Stimulated activated CD8-positive, alpha-beta memory T cell treated with anti-CD3 and anti-CD28 coated beads, Interleukin-7, amount 100 ng/mL, for 1 hour (primary cell): ENCODE measurements around the gene FXYD2.
"Not testable (repeated sequence)": the region's sequence is repeated elsewhere in the genome, so short reads cannot be mapped to it uniquely, and the experiment has no call there.

ENCODE experiments used
- DNase-seq, 2 donors: peaks; one replicate each; pipeline ENCODE4 v3.0.0-alpha.2; 2020; ENCODE audit warnings: low read depth in 2 of 2

FXYD2 gene

DNA sequence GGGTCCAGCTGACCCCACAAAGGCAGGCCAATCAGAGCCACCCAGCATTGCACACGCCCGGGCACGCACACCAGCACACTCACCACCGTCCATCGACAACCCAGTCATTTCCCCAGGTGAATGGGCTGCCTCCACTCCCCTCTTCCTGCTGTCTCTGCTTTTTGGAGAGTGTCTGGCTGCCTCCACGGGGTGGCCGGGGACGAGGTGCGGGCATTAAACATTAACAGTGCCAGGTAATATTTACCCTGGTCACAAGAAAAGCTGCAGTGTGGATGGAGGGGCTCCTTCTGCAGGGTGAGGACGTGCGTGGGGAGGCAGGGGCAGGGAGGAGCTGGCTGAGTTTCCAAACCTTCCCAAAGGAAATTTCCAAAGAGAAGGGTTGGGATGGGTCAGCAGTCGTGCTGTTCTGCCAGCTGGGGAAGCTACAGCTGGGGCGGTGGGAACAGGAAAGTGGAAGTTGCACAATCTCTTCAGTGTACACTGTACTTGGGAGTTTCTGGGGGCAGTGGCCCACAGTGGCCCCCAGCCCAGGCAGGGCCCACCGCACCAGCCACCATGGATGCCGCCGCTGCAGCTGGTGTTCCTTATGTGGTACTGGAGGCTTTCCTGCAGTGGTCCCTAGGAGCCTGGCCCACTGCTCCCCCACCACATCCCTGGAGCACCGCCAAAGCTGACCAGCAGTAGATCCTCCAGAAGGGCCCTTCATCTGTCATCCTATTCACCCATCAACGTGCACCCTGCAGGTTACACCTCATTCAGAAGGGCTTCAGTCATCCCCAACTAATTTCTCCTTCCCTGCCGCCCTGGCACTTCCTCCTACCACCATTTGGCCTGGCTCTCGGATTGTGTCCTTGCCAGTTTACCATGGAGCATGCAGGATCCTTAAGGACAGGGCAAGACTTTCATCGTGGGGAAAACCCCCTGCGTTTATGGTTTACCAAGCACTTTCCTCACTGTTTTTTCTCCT, at the start of gene FXYD2:
Gene FXYD2 (minus strand): TSS at position 174 of the 967 bp plus-strand sequence. CDS start 66 bp downstream, at position 108.
- no peak for DNase-seq

DNA sequence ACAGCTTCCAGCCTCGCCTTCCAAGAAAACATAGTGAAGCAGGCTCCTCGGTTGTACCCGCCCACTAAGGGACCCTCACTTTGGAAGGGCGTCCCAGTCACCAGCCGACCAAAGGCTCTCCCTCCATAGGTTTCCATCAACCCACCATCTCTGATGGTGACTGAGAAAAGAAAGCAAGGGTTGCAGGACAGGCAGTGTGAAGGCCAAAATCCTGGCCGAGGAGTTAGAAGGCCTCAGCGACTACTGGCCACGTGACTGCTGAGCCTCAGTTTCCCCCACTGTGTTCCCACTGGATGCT, 49.2 kb upstream of the FXYD2 start:
- DNase-seq = no peak

DNA sequence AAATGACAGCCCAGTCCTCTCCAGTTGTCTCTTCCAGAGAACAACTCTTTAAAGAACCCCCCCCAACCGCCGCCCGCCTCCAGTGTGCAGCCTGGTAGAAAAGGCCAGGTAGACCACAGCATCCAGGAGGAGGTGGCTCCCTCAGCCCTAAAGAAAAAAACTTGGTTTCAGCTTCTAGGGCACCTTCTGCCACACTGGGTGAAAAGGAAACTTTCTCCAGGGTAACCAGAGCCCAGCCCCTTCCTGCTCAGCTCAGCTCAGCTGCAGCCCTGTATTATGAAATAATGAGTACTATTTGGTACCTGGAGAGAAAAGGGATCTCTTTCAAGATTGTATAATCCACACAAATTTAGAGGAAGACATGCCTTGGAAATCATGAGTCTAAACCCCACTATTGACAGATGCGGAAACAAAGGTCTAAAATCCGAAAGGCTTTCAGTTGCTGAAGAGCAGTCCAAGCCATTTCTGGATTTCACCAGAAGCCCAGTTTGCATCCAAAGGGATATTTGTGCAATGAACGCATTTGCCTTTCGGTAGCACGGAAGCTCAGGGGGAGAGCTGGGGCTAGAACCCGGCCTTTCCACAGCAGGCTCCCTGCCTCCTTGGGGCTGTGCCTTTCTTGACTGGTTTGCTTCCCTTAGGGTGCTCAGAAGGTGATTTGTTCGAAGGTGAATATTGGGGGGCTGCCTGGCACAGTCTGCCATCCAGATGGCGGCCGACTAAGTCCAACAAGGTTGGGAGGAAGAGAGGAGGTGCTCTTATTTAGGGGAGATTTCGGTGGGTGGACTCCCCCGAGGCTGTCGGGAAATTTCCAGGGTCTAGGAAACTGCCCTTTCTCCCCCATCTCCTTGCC, 48.7 kb upstream of the FXYD2 start:
- no peak for DNase-seq

DNA sequence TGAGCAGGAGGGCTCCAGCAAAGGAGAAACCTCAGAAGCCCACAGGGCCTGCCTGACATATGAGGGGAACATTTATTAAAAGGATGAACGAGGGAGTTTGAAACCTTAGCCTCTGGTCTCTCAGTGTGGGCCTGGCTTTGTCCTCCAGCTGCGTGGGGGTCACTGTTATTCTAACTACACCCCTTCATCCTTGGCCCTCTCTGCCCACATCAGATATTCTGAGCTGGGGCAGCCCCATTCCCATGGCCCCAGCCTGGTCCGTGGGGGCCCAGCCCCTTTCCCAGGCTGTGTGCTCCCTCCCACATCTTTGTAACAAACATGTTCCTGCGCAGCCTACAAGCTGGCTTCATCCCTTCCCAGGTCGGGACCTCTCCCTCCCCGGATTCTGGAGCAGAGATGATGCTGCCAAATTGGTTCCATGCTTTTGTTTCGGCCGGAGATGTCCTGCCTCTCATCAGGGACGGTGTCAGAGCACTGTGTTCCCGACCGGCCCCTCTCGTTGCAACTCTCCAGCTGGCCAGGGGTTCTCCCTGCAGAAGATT, 47.9 kb upstream of the FXYD2 start:
- DNase-seq = no peak

DNA sequence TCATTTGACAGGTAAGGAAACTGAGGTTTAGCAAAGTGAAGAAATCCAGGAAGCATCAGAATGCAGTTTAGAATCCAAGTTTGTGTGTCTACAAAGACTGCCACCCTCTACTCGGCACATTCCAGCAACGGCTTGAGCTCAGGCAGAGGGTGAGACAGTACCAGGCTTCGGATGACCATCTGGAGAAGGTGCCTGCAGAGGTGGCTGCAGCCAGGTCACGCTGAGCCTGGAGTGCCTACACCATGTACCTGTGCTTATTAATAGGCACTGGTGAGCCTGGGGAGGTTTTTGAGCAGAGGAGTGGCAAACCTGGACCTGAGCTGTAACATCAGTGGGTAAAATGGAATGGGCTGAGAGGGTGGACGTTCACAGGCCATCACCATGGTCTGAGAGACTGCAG, 47.2 kb upstream of the FXYD2 start:
- no peak for DNase-seq

DNA sequence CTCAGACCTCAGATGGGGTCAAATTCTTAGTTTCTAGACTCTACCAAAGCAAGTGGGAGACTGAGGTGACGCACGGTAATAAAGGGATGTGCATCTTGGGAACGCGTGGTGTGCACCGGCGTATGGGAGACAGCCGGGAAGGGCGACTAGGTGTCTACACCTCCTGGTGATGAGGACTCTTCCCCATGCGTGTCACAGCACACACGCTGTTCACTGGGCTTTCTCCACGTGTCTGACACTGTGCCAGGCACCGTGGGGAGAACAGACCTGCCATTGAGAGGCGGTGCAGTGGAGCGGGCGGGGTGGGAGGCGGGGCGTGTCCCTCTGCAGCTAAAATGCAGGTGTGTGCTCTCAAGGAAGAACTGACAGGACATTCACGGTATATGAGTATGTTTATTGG, 46.6 kb upstream of the FXYD2 start:
- no peak for DNase-seq

DNA sequence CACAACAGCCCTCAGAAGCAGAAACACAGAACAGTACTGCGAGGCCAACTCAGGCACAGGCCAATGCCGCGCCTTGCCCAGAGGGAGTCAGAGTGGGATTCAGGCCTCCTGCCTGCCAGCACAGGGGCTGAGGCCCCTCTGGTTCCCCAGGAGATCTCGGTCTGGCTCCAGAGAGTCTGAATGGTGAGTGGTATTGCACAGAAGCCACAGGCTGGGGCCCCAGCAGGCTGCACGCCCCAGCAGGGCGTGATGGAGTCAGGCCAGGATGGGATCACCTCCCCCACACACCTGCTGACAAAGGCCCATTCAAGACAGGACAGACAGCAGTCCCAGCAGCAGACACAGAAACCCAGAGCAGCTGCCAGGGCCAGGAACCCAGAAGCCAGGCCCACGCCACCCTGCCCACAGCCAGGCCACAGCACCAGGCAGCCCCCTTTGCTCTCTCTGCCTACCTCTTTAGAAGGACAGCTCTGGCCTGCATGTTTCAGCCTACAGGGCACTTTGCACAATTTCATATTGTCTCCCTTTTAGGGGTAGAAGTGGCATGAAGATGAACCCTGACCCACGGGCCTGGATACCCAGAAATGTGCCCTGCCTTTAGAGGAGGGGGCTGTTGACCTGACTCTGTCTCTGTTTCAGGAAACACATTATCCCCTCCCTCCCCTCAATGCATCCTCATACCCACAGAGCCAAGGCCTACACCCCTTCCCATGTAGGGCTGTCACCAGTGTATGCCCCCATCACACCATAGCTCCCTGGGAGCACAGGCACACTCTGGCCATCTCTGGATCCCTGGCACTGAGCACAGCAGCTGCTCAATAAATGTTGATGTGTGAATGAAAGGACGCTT, 45.8 kb upstream of the FXYD2 start:
- DNase-seq = no peak

- DNase-seq = no peak
These were observed 45.1 kb upstream of the FXYD2 start for GRCh38 chr11:117869604-117870003.

DNA sequence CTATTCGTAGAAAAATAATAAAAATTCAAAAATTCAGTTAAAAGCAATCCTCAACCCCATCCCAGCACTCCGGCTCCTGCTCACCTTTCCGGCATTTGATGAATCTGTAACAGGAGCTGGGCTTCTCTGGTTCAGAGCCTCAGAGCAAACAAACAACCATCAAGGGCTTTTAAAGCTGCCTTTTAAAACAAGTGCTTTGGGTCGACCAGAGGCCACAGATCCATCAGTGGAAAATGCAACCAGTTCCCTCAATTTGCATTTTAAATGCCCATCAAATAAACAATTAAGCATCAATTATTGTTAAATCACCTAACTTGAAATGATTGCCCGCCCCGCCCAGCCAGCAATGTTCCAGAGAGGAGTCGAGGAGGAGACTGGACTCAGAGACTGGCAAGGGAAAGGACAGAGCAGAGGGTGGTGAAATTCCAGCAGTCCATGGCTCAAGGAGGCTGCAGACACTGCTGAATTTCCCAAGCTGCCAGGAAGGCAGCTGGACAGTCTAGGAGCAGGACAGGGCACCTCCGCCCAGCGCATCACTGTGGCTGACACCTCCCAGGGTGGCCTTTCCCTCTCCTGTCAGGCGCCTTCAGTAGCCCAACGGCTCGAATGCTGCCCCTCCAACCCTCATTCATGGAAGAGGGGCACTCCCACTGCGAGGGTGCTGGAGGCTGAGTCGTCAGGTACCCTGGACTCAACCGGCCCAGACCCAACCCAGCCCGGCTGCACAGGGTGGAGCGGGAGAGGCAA, 44.4 kb upstream of the FXYD2 start:
- no peak for DNase-seq

GRCh38 chr11:117868088-117868487, 43.5 kb upstream of the FXYD2 start:
- DNase-seq = no peak

GRCh38 chr11:117866526-117866925, 42.0 kb upstream of the FXYD2 start:
- DNase-seq = no peak

DNA sequence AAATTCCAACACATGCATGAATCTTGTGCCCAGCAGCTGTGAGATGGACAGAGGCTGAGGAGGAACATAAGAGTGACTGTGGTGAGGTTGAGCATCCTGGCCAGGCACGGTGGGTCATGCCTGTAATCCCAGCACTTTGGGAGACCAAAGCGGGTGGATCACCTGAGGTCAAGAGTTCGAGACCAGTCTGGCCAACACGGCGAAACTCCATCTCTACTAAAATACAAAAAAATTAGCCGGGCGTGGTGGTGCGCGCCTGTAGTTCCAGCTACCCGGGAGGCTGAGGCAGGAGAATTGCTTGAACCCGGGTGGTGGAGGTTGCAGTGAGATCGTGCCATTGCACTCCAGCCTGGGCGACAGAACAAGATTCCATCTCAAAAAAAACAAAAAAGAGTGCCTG, 41.0 kb upstream of the FXYD2 start:
- not testable (repeated sequence) for DNase-seq

DNA sequence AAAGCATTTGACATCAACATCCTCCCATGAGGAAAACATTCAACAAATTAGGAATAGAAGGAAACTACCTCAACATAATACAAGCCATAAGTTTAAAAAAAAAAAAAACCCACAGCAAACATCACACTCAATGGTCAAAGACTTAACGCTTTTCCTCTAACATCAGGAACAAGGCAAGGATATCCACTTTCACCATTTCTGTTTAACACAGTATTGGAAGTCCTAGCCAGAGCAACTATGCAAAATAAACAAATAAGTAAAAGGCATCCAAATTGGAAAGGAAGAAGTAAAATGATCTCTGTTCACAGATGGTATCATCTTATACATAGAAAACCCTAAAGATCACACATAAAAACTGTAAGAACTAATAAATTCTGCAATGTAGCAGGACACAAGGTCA, 38.8 kb upstream of the FXYD2 start:
- no peak for DNase-seq

GRCh38 chr11:117862753-117863152, 38.2 kb upstream of the FXYD2 start:
- no peak for DNase-seq

DNA sequence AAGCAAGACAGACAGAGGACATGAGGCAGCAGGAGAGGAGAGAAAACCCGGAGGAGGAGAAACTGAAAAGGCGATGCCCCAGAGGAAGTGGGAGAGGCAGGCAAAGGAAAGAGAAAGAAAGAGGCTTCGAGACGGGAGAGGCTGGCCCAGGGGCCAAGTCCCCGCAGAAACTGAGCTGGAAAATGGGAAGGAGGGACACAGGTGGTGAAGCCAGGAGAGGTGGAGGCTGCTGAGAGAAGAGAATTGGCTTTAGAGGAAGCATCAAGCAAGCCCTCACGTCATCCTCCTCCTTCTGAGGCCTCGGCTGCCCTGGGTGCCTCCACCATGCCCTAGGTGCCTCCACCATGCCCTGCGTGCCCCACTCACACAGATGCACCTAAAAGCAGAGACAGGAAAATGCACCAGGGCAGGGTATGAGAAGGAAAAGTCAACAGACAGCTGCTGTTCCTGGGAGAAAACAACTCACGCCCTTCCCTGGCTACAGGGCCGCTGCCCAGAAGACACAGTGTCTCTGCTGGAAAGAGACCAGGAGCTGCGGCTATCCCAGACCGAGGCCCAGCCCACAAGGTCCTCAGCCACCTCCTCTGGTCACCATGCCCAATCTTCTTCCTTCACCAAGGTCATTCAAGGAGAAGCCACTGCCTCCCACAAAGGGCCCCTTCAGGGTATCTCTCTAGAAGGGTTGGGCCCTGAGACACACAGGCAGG, 37.6 kb upstream of the FXYD2 start:
- DNase-seq = no peak

- DNase-seq = no peak
These were observed 36.8 kb upstream of the FXYD2 start for GRCh38 chr11:117861151-117862018.

- DNase-seq = no peak
These were observed 35.6 kb upstream of the FXYD2 start for GRCh38 chr11:117860139-117860538.

DNA sequence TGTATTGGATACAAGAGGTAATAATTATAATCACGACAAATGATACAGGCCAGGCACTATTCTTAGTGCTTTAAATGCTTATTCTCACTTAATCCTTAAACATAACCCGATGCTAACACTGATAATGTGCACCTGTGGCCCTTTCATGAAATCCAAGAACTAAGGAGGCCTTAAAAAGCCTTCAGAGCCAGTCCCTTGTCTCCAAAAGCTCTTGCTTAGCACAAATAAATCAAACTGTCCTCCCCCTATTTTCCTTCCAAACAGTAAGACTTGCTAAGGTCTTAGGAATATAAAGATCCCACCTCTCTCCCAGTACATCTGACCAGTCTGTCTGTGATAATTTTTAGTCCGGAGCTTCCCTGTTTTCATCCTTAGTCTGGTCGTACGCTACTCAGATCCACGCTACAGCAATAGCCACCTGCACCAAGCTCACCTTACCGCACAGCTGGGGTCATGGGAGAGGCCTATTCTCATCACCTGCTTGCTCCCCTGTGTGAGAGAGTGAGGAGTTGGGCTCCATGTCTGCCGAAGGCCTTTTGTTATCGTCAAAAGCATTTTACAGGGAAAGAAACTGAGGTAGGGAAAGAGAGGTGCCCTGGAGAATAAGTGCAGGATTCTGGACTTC, 35.1 kb upstream of the FXYD2 start:
- DNase-seq = no peak

DNA sequence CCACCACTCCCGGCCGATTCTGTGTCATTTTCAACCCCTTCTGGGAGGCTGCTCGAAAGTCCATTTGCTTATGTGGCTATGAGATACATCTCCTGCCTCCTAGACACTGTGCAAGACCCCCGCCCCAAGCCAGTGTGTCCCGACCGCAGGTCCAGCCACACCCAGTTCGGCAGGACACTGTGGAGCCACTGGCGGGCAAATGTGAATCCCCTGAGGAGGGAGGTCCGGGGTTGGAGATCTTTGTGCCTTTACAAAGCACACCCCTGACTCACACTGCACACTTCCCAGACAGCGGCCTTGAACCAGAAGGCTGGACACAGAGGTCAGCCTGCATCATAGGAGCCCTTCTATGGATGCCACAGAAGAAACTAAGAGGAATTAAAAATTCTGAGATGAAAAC, 34.5 kb upstream of the FXYD2 start:
- no peak for DNase-seq
